Calu3 (cell line): ENCODE measurements around the gene SPC25. TPM values are rescaled to one million over a fixed set of nuclear protein-coding genes. Genes with fewer than 3 reads are reported as not detected.

Experiments
- Bru-seq: library from RNA; stranded (reverse); fragments of 400-500 nt; gene quantifications from one replicate; lab custom pipeline; 2021; lab: Mats Ljungman, UMichigan
- BruChase-seq, 2 experiments: library from RNA; stranded (reverse); fragments of 400-500 nt; gene quantifications; one replicate each; lab custom pipeline; 2021; lab: Mats Ljungman, UMichigan
- BruUV-seq: library from RNA; stranded (reverse); fragments of 400-500 nt; replicated peaks from 2 replicates; lab custom pipeline; 2021; lab: Mats Ljungman, UMichigan
- CTCF ChIA-PET: fragments of 300-600 bp; sonication (Branson Sonifier 250); formaldehyde crosslinking; loops from one replicate; lab custom pipeline; 2022; ENCODE audit warnings: antibody characterized with exemption; lab: Charles Lee
- DNase-seq: peaks from one replicate; pipeline ENCODE4 v3.0.0; 2022
- H3K27ac Mint-ChIP-seq: one replicate; pipeline ENCODE4 v1.8.0; 2022; ENCODE audit warnings: mixed read lengths; ENCODE audit not compliant: unreplicated experiment
- H3K27me3 Mint-ChIP-seq: one replicate; pipeline ENCODE4 v1.8.0; 2022; ENCODE audit warnings: mixed read lengths; ENCODE audit not compliant: unreplicated experiment
- H3K36me3 Mint-ChIP-seq: one replicate; pipeline ENCODE4 v1.8.0; 2022; ENCODE audit warnings: mild to moderate bottlenecking, moderate library complexity, mixed read lengths; ENCODE audit not compliant: insufficient read depth, unreplicated experiment
- H3K4me1 Mint-ChIP-seq: one replicate; pipeline ENCODE4 v1.8.0; 2022; ENCODE audit warnings: mild to moderate bottlenecking, low read depth, mixed read lengths; ENCODE audit not compliant: unreplicated experiment
- H3K4me3 Mint-ChIP-seq: one replicate; pipeline ENCODE4 v1.8.0; 2022; ENCODE audit warnings: mild to moderate bottlenecking, low read depth, moderate library complexity, mixed read lengths; ENCODE audit not compliant: unreplicated experiment
- H3K9me3 Mint-ChIP-seq: one replicate; pipeline ENCODE4 v1.8.0; 2022; ENCODE audit warnings: low read depth, mixed read lengths; ENCODE audit not compliant: unreplicated experiment
- intact Hi-C: fragments of 100-400 bp; cut with micrococcal nuclease; formaldehyde crosslinking; loops from one replicate; pipeline ENCODE4 v1.10.0; 2022; ENCODE audit not compliant: unreplicated experiment
- long read RNA-seq: library from polyadenylated mRNA; stranded (forward); transcript quantifications from one replicate; pipeline ENCODE4 v2.0.0, GENCODE V29; 2022
- total RNA-seq: library from RNA; stranded (reverse); gene quantifications from 2 replicates; pipeline ENCODE4 v1.2.3, GENCODE V29; 2022
- TF ChIP-seq, protein P1 (sequence below): fragments of 200-600 bp; IDR thresholded peaks from one replicate; pipeline ENCODE4 v1.8.0; 2022; ENCODE audit warnings: antibody characterized with exemption; ENCODE audit not compliant: unreplicated experiment

Gene SPC25
- total RNA-seq (60.2 and 77.0 TPM in 2 replicates), Bru-seq, nascent RNA (percentile 96 among the genes with signal in this experiment), BruChase-seq, experiment 1, labeled RNA remaining after a 6-hour chase (percentile 91 among the genes with signal in this experiment), BruChase-seq, experiment 2, labeled RNA remaining after a 2-hour chase (percentile 94 among the genes with signal in this experiment)
- long read RNA-seq, transcript SPC25-201 (7 exons, 1,354 nt): major isoform, 167 of 181 reads
- long read RNA-seq, partial matches to known transcripts: 2 of 181 reads
- long read RNA-seq, other reads (novel, unspliced or antisense): 12 of 181 reads

DNA sequence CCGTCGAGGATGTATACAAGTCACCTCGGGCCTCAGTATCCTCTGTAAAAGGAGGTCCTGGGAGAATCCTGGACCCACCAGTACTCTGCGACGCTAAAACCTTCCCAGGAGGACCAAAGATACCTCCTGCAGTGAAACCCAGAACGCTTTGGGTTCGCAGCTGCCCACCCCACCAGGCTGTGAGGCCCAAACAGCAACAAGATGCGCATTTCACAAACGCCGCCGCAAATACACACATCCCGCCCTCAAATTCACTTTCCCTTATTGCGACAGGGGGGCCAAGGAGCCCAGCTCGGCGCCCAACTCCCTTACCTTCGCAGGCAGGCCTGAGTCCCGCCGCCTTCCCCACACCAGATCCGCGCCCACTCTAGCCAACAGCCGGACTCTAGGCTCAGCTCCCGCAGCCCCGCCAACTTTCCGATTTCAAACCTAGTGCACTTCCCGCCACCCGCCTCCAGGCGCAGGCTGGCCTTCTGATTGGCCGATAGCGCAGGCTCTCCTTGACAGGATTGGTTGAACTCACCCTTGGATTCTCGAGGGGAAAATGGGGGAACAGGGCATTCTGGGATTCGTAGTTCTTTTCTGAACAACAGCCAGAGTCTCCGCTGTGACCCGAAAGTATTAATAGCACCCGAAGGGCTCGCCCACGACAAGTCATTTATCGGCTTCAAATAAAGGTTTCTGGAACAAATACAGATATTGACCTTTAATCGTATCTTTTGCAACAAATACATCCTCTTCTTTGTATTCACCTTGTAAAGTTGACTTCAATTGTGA lies at the start of gene SPC25:
SPC25 (minus strand) TSS at position 425 of the 777 bp plus-strand sequence. CDS start 911 bp downstream, outside the sequence.
- CTCF ChIA-PET: interaction anchor here (0.9 to 1.4 kb wide), 2 partner anchors 11 to 51 kb away, joined by 3 to 4 read pairs; partner anchors contain the start of gene G6PC2
- Mint-ChIP-seq H3K27ac (peak within 1 kb of the TSS; percentile 84), H3K9me3 (no peaks in the 10 kb centered on the region), H3K27me3 (no peaks in the 10 kb centered on the region), H3K36me3 (peaks cover 25% of the 10 kb centered on the region), H3K4me1 (peaks cover 14% of the 10 kb centered on the region), H3K4me3 (peak within 1 kb of the TSS; percentile 87)
- TF ChIP-seq, protein P1, sequence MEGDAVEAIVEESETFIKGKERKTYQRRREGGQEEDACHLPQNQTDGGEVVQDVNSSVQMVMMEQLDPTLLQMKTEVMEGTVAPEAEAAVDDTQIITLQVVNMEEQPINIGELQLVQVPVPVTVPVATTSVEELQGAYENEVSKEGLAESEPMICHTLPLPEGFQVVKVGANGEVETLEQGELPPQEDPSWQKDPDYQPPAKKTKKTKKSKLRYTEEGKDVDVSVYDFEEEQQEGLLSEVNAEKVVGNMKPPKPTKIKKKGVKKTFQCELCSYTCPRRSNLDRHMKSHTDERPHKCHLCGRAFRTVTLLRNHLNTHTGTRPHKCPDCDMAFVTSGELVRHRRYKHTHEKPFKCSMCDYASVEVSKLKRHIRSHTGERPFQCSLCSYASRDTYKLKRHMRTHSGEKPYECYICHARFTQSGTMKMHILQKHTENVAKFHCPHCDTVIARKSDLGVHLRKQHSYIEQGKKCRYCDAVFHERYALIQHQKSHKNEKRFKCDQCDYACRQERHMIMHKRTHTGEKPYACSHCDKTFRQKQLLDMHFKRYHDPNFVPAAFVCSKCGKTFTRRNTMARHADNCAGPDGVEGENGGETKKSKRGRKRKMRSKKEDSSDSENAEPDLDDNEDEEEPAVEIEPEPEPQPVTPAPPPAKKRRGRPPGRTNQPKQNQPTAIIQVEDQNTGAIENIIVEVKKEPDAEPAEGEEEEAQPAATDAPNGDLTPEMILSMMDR: no peak
- intact Hi-C loops: no loop called here
- BruUV-seq: no TSS peak
- peak; percentile 97 for DNase-seq

GRCh38 chr2:168939918-168940317 lies 49.7 kb upstream of the SPC25 start:
- Mint-ChIP-seq H3K27me3 (no peaks in the 10 kb centered on the region), H3K4me3 (no peak overlapping the region), H3K27ac (no peak overlapping the region), H3K9me3 (no peaks in the 10 kb centered on the region), H3K36me3 (no peaks in the 10 kb centered on the region), H3K4me1 (peaks cover 8% of the 10 kb centered on the region)
- BruUV-seq: no TSS peak
- DNase-seq: no peak
- CTCF ChIA-PET: no interaction called here
- intact Hi-C loops: loop anchor here (10.0 kb wide), 1 partner anchor 455 kb away; no protein-coding TSS in a partner anchor
- TF ChIP-seq, protein P1: no peak

GRCh38 chr2:168939061-168939460 lies 48.8 kb upstream of the SPC25 start:
- Mint-ChIP-seq H3K4me1 (peaks cover 4% of the 10 kb centered on the region), H3K27me3 (no peaks in the 10 kb centered on the region), H3K27ac (no peak overlapping the region), H3K9me3 (no peaks in the 10 kb centered on the region), H3K4me3 (no peak overlapping the region), H3K36me3 (no peaks in the 10 kb centered on the region)
- intact Hi-C loops: no loop called here
- BruUV-seq: no TSS peak
- CTCF ChIA-PET: no interaction called here
- TF ChIP-seq, protein P1: no peak
- DNase-seq: no peak

DNA sequence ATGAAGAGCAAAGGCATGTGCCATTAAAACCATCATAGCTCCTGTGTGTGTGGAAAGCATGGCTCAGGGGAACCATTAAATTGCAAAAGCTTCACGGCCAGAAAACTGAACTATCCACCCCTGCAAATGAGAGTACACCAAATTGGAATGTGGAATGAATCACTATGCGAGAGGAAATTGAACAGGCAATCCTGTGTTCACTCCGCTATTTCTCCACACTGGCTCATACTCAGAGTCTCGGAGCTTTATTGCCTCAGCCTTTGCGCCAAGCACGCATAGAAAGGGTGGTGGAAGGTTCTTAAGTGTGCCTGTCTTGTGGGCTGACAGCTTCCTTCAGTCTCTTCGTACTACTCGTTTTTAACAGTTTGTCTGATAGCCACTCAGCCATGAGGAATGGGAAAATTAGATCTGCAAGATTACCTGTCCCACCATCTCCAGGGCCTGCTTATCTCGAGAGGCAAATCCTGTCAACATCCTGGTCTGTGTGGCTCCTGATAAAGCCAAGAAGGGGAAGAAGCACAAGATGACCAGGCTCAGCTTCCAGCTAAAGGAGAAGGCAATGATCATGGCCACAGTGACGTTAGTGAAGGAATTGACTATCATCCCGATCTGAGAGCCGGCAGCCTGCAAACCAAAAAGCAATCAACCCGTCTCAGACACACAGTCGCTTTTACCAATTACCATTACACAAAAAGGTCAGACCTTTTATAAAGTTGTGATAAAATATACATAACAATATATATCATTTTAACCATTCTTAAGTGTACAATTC lies 45.8 kb upstream of the SPC25 start:
- Mint-ChIP-seq H3K27ac (no peak overlapping the region), H3K9me3 (no peaks in the 10 kb centered on the region), H3K4me3 (no peak overlapping the region), H3K4me1 (no peaks in the 10 kb centered on the region), H3K36me3 (no peaks in the 10 kb centered on the region), H3K27me3 (no peaks in the 10 kb centered on the region)
- no TSS peak for BruUV-seq
- intact Hi-C loops: no loop called here
- no peak for DNase-seq
- CTCF ChIA-PET: interaction anchor here (1.1 to 1.5 kb wide), 3 partner anchors 11 to 23 kb away, joined by 3 to 6 read pairs (median 5); no protein-coding TSS in a partner anchor
- TF ChIP-seq, protein P1: no peak
